ENCODE measurements around the gene MYBPC3.
"Not testable (repeated sequence)": the region's sequence is repeated elsewhere in the genome, so short reads cannot be mapped to it uniquely, and the experiment has no call there.

The MYBPC3 gene

GRCh38 chr11:47324520-47324919 is 28.0 kb downstream of the MYBPC3 start:
- no peak for DNase-seq (ENCODE audit: low read depth in 2 of 2)

- no peak for DNase-seq (ENCODE audit: low read depth in 2 of 2)
Observed at GRCh38 chr11:47318166-47318565, 34.3 kb downstream of the MYBPC3 start.

DNA sequence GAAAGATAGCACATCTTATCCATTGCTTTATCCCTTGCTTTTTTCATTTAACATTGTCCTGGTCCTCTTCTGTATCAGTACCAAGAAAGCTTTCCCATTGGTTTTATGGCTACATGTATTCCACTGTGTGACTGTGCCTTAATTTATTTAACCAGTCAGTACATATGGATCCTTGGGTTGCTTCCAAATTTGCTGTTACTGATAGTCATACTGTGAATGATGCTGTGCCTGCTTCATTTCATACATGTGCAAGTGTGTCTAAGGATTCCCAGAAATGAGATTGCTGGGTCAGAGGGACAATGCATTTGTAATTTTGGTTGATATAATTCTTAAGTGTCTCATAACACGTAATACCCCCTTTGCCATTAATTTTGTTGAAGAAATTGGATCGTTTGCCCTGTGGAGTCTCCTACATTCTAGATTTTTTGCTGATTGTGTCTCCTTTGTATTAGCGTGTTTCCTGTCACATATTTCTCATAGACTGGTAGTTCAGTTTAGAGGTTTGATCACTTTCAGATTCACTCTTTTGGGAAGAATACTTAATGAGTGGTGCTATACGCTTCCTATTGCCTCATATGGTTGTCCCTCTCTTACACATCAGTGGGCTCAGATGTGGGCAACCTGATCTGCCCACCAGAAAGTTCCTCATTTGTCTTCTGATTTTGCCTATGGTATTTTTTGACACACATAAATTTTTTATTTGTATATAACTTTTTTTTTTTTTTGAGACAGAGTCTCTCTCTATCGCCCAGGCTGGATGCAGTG is 35.3 kb downstream of the MYBPC3 start:
- DNase-seq (ENCODE audit: low read depth in 2 of 2): no peak

DNA sequence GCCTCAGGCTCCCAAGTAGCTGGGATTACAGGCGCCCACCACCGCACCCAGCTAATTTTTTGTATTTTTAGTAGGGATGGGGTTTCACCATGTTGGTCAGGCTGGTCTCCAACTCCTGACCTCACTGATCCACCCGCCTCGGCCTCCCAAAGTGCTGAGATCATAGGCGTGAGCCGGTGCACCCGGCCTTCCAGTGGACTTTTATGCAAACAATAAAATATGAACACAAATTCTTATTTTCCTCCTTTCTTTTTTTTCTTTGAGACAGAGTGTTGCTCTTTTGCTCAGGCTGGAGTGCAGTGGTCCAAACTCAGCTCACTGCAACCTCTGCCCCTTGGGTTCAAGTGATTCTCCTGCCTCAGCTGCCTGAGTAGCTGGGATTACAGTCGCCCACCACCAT is 36.0 kb downstream of the MYBPC3 start:
- DNase-seq (ENCODE audit: low read depth in 2 of 2): not testable (repeated sequence)

DNA sequence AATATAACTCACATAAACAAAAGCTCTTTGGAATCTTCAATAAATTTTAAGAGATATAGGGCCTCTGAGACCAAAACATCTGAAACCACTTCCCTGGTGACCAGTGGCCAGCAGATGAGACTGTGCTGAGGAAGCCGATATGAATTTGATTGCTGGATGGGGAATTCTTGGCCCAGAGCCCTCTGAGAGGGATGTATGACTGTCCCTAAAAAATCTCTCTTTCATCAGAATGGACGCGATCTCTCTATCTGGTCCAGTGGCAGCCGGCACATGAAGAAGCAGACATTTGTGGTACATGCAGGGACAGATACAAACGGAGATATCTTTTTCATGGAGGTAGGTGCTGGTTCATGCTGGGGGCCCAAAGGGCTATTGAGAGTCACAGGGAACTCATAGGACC is 37.5 kb downstream of the MYBPC3 start:
- DNase-seq (ENCODE audit: low read depth in 2 of 2): no peak

- no peak for DNase-seq (ENCODE audit: low read depth in 2 of 2)
Observed at GRCh38 chr11:47308050-47308823, 44.3 kb downstream of the MYBPC3 start.

- DNase-seq (ENCODE audit: low read depth in 2 of 2): no peak
Observed at GRCh38 chr11:47306484-47306844, 46.0 kb downstream of the MYBPC3 start.

DNA sequence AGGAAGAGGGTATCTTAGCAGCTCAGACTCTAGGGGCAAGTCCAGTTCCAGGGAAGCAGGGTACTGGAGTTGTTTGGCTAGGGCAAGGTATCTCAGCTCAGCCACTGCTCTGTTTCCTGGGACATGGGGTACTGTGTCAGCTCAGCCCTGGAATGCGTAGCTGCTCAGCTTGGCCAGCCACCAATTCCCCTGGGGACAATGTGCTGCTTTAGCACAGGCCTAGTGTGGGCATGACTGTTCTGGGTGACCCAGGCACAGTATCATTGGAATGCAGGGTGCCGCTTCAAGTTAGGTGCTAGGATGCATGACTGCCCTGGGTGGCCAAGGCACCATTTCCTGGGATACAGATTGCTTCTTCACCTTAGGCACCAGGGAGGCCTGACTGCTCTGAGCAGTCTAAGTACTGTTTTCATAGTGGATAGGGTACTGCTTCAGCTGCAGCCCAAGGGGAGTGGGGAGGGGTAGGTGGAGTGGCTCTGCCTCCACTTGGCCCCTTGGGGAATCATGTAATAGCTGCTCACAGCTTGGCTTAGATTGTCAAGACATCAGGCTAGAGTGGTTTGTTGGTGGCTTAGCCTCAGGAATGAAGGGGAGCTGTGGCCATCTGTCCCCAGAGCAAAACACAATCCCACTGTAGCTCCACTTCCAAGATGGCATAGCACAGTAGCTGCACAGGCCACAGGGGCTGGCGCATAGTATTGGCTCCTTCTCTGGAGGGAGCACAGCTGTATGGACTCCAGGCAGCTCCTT is 46.6 kb downstream of the MYBPC3 start:
- DNase-seq (ENCODE audit: low read depth in 2 of 2): no peak

DNA sequence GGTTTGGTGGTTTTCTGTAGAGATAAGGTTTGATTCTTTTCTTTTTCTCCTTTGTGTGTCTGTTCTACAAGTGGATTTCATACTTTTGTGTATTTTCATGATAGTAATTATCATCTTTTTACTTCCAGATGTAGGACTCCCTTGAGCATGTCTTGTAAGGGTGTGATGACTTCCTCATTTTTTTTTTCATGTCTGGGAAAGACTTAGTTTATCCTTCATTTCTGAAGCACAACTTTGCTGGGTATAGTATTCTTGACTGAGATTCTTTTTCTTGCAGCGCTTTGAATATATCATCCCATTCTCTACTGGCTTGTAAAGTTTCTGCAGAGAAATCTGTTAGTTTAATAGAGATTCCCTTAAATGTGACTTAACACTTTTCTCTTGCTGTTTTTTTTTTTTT is 49.6 kb downstream of the MYBPC3 start:
- DNase-seq (ENCODE audit: low read depth in 2 of 2): no peak

- DNase-seq (ENCODE audit: low read depth in 2 of 2): no peak
Observed at GRCh38 chr11:47299078-47299477, 53.4 kb downstream of the MYBPC3 start.

DNA sequence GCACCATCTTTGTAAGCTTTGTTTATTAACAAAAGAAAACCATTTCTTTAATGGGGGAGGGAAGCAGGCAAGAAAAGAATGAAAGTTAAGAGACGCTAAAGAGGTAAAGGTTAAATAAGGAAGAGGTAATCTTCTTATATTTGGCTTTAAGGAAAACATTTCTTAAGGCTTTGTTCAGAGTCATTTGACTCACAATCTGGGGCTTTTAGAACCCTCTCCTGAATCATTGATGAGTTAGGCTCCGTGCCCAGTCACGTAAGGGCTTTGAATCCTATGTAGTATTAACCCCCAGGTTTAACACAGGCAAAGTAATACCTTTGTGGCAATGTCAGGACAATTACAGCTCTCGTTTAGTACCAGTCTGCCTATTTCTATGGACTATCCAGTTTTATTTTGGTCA is 56.5 kb downstream of the MYBPC3 start:
- no peak for DNase-seq (ENCODE audit: low read depth in 2 of 2)

DNA sequence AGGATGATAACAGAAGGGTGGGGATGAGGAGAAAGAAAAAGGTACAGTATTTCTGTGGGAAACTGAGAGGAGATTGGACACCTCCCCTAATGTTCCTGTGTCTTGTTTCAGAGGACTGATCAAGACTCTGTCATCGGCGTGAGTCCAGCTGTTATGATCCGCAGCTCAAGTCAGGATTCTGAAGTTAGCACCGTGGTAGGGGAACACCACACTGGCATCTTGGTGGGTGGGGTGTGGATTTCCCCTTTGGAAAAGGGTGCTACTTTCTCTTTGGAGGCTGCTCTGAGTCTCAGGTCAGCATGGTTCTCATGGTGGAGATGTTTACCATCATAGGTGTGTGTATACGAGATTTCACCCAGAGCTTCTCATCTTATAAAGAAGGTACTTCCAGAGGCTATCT is 57.1 kb downstream of the MYBPC3 start:
- no peak for DNase-seq (ENCODE audit: low read depth in 2 of 2)

GRCh38 chr11:47289856-47290255 is 62.6 kb downstream of the MYBPC3 start:
- DNase-seq (ENCODE audit: low read depth in 2 of 2): no peak

DNA sequence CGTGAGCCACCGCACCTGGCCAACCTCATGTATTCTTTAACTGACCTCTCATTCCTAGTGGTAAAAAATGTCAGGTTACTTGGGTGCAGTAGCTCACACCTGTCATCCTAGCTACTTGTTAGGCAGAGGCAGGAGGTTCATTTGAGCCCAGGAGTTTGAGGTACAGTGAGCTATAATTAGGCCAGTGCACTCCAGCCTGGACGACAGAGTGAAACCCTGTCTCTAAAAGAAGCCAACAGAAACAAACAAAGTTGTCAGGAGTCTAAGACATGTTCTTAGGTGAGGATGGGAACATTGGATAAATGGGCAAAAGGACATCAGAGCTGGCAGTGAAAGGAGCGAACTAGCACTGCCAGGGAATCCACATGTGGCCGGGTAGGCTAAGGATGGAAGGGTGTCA is 64.4 kb downstream of the MYBPC3 start:
- DNase-seq (ENCODE audit: low read depth in 2 of 2): no peak

GRCh38 chr11:47285969-47286770 is 66.3 kb downstream of the MYBPC3 start:
- no peak for DNase-seq (ENCODE audit: low read depth in 2 of 2)

GRCh38 chr11:47284151-47284550 is 68.4 kb downstream of the MYBPC3 start:
- DNase-seq (ENCODE audit: low read depth in 2 of 2): no peak

GRCh38 chr11:47282462-47282861 is 70.0 kb downstream of the MYBPC3 start:
- DNase-seq (ENCODE audit: low read depth in 2 of 2): no peak

Data from stimulated activated CD4-positive, alpha-beta T cell treated with anti-CD3 and anti-CD28 coated beads, Interleukin-1b, Interleukin-23, amount 100 ng/mL, for 4 hours (primary cell).